HEK293 (cell line): ENCODE data around the gene FOXO6.

Source experiments
- CTCF ChIP-seq: fragments of 450-650 bp; formaldehyde crosslinking; IDR thresholded peaks from 2 replicates; pipeline ENCODE4 v1.5.1; 2016; ENCODE audit warnings: missing biosample characterization, missing genetic modification characterization
- ELK4 ChIP-seq: IDR thresholded peaks from 2 replicates; pipeline ENCODE4 v1.6.1; 2011; ENCODE audit warnings: mild to moderate bottlenecking, low read depth, low read length, borderline replicate concordance
- PATZ1 ChIP-seq: fragments of 450-650 bp; formaldehyde crosslinking; IDR thresholded peaks from 2 replicates; pipeline ENCODE4 v1.5.1; 2016; ENCODE audit warnings: missing biosample characterization, missing genetic modification characterization
- REST ChIP-seq: fragments of 450-650 bp; formaldehyde crosslinking; IDR thresholded peaks from 2 replicates; pipeline ENCODE4 v1.5.1; 2016; ENCODE audit warnings: missing biosample characterization, missing genetic modification characterization
- YY1 ChIP-seq: fragments of 450-650 bp; formaldehyde crosslinking; IDR thresholded peaks from 2 replicates; pipeline ENCODE4 v1.5.1; 2018; ENCODE audit warnings: missing biosample characterization, missing genetic modification characterization
- ZBTB21 ChIP-seq: fragments of 450-650 bp; formaldehyde crosslinking; IDR thresholded peaks from 2 replicates; pipeline ENCODE4 v1.5.1; 2017; ENCODE audit warnings: missing biosample characterization, missing genetic modification characterization
- ZNF23 ChIP-seq: fragments of 450-650 bp; formaldehyde crosslinking; IDR thresholded peaks from 2 replicates; pipeline ENCODE4 v1.5.1; 2016; ENCODE audit warnings: missing biosample characterization, missing genetic modification characterization, borderline replicate concordance
- ZNF239 ChIP-seq: fragments of 450-650 bp; formaldehyde crosslinking; IDR thresholded peaks from 2 replicates; pipeline ENCODE4 v1.5.1; 2016; ENCODE audit warnings: missing biosample characterization, missing genetic modification characterization
- ZNF548 ChIP-seq: fragments of 450-650 bp; formaldehyde crosslinking; IDR thresholded peaks from 2 replicates; pipeline ENCODE4 v1.5.1; 2016; ENCODE audit warnings: missing biosample characterization, missing genetic modification characterization
- ZNF664 ChIP-seq: fragments of 450-650 bp; formaldehyde crosslinking; IDR thresholded peaks from 2 replicates; pipeline ENCODE4 v1.5.1; 2016; ENCODE audit warnings: missing biosample characterization, missing genetic modification characterization
- ZNF701 ChIP-seq: fragments of 450-650 bp; formaldehyde crosslinking; IDR thresholded peaks from 2 replicates; pipeline ENCODE4 v1.5.1; 2016; ENCODE audit warnings: missing biosample characterization, missing genetic modification characterization
- ZNF707 ChIP-seq: fragments of 450-650 bp; formaldehyde crosslinking; IDR thresholded peaks from 2 replicates; pipeline ENCODE4 v1.5.1; 2016; ENCODE audit warnings: missing biosample characterization, missing genetic modification characterization

- TF ChIP-seq ZNF239 (tag by site-specific recombination): no peak
- no peak for TF ChIP-seq REST (tag by site-specific recombination)
- no peak for TF ChIP-seq CTCF (tag by site-specific recombination)
- TF ChIP-seq ZNF548 (tag by site-specific recombination): no peak
- TF ChIP-seq ELK4: no peak
- no peak for TF ChIP-seq ZNF664
- TF ChIP-seq ZNF701 (tag by site-specific recombination): no peak
- TF ChIP-seq ZNF23 (tag by site-specific recombination): no peak
- no peak for TF ChIP-seq YY1 (tag by site-specific recombination)
- no peak for TF ChIP-seq ZNF707 (tag by site-specific recombination)
- no peak for TF ChIP-seq ZBTB21
- no peak for TF ChIP-seq PATZ1
Observed at GRCh38 chr1:41357451-41358101, 3.7 kb upstream of the FOXO6 start.
